CD4-positive, alpha-beta T cell (primary cell): ENCODE results near the gene PTGER3. TPM values are rescaled to one million over a fixed set of nuclear protein-coding genes. Genes with fewer than 3 reads are reported as not detected.

Source experiments
- ATAC-seq: fragments of 200-7000 bp; cut with Tn5 transposase; one replicate; pipeline ENCODE4 v1.10.0; 2022; ENCODE audit warnings: mild to moderate bottlenecking; ENCODE audit not compliant: poor library complexity
- CTCF ChIA-PET: fragments of 350-600 bp; sonication (Branson Sonifier 250); formaldehyde crosslinking; loops from one replicate; lab custom pipeline; 2021; ENCODE audit warnings: antibody characterized with exemption, inconsistent platforms; lab: Charles Lee
- POLR2A ChIA-PET: fragments of 350-600 bp; sonication (Branson Sonifier 250); formaldehyde crosslinking; loops from one replicate; lab custom pipeline; 2021; ENCODE audit warnings: antibody characterized with exemption, inconsistent platforms; lab: Charles Lee
- DNase-seq, 14 experiments: peaks; one replicate each; pipeline ENCODE4 v3.0.0-alpha.2; 2013 to 2020; ENCODE audit warnings: mixed read lengths in 2 of 14
- H3K27ac ChIP-seq, 2 donors: one replicate each; pipeline versions ENCODE4 v1.5.1 to v1.7.0; 2013; ENCODE audit warnings: low read length in 2 of 2, low read depth in 1 of 2, mild to moderate bottlenecking in 1 of 2
- H3K27me3 ChIP-seq, 2 experiments: 1 replicate in 1 of 2; 2 replicates in 1 of 2; pipeline versions ENCODE4 v1.6.1 to v1.7.0; 2013; ENCODE audit warnings: low read length in 2 of 2, control low read depth in 1 of 2, mild to moderate bottlenecking in 1 of 2, moderate library complexity in 1 of 2; ENCODE audit not compliant: insufficient read depth in 2 of 2, control insufficient read depth in 1 of 2
- H3K36me3 ChIP-seq: one replicate; pipeline ENCODE4 v1.6.1; 2013; ENCODE audit warnings: low read length, control low read depth; ENCODE audit not compliant: insufficient read depth
- H3K4me1 ChIP-seq: one replicate; pipeline ENCODE4 v1.6.1; 2013; ENCODE audit warnings: low read length, control low read depth; ENCODE audit not compliant: insufficient read depth
- H3K4me3 ChIP-seq: one replicate; pipeline ENCODE4 v1.5.1; 2013; ENCODE audit warnings: mild to moderate bottlenecking, low read length, moderate library complexity
- H3K9me3 ChIP-seq, 2 experiments: 1 replicate in 1 of 2; 2 replicates in 1 of 2; pipeline versions ENCODE4 v1.6.1 to v1.7.0; 2013; ENCODE audit warnings: low read length in 2 of 2, mild to moderate bottlenecking in 2 of 2, control low read depth in 1 of 2, moderate library complexity in 1 of 2; ENCODE audit not compliant: control insufficient read depth in 1 of 2, insufficient read depth in 1 of 2
- H3K27ac Mint-ChIP-seq: one replicate; pipeline ENCODE4 v1.8.0; 2020; ENCODE audit warnings: mixed read lengths
- H3K27me3 Mint-ChIP-seq: one replicate; pipeline ENCODE4 v1.8.0; 2021; ENCODE audit warnings: mixed read lengths
- H3K36me3 Mint-ChIP-seq: one replicate; pipeline ENCODE4 v1.8.0; 2021; ENCODE audit warnings: low read depth, mixed read lengths
- H3K4me1 Mint-ChIP-seq: one replicate; pipeline ENCODE4 v1.8.0; 2021; ENCODE audit warnings: low read depth, mixed read lengths
- H3K4me3 Mint-ChIP-seq: one replicate; pipeline ENCODE4 v1.8.0; 2020; ENCODE audit warnings: mild to moderate bottlenecking, mixed read lengths
- H3K9me3 Mint-ChIP-seq: one replicate; pipeline ENCODE4 v1.8.0; 2020; ENCODE audit warnings: mixed read lengths
- intact Hi-C, 2 experiments: fragments of 100-400 bp; cut with DNase I in 1 of 2; cut with micrococcal nuclease in 1 of 2; formaldehyde crosslinking; loops; one replicate each; pipeline versions ENCODE4 v1.15.1 to v1.9.0; 2023 to 2025; cut with DNase I, micrococcal nuclease
- microRNA-seq: library from miRNA; unstranded; fragments of <30 nt; microRNA quantifications from one replicate; pipeline ENCODE4 v1.2.0, GENCODE V29; 2021; ENCODE audit warnings: borderline microRNAs expressed, borderline replicate concordance
- total RNA-seq, 174 experiments: library from RNA in 2 of 174; stranded (reverse) in 2 of 174; gene quantifications; one replicate each; pipeline ENCODE4 v1.2.3 and lab custom pipeline; 2021 to 2026
- TF ChIP-seq, protein P1 (sequence below): fragments of 200-600 bp; IDR thresholded peaks from one replicate; pipeline ENCODE4 v1.8.0; 2022; ENCODE audit warnings: antibody characterized with exemption, mild to moderate bottlenecking

PTGER3 gene
- total RNA-seq, 2 experiments from 2014 or later = not detected

DNA sequence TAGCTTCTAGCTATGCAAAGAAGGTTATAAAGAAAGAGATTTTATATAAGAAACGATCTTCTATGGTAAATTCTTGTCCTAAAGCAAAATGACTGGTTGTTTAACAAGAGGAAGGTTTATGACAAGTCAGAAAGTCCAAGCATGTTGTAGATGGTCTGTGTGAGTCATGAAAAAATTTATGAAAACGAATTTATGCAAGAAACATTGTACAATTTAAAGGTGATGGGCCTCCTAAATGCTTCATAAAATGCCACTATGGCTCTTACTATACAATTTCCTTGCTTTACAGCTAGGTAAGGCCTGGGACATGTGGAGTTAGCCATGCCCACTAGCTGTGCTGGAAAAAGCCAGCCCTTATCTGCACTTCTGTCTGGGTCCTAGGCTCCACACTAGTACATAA is 125.4 kb downstream of the PTGER3 start:
- POLR2A ChIA-PET = no interaction called here

More for the DNA sequence above, 125.4 kb downstream of the PTGER3 start:
- Mint-ChIP-seq H3K4me3 (no peak overlapping the region), H3K36me3 (no peaks in the 10 kb centered on the region), H3K4me1 (no peaks in the 10 kb centered on the region), H3K9me3 (peaks cover 6% of the 10 kb centered on the region), H3K27me3 (no peaks in the 10 kb centered on the region), H3K27ac (no peak overlapping the region)
- ATAC-seq (no peak), DNase-seq (no peak)
- TF ChIP-seq, protein P1, sequence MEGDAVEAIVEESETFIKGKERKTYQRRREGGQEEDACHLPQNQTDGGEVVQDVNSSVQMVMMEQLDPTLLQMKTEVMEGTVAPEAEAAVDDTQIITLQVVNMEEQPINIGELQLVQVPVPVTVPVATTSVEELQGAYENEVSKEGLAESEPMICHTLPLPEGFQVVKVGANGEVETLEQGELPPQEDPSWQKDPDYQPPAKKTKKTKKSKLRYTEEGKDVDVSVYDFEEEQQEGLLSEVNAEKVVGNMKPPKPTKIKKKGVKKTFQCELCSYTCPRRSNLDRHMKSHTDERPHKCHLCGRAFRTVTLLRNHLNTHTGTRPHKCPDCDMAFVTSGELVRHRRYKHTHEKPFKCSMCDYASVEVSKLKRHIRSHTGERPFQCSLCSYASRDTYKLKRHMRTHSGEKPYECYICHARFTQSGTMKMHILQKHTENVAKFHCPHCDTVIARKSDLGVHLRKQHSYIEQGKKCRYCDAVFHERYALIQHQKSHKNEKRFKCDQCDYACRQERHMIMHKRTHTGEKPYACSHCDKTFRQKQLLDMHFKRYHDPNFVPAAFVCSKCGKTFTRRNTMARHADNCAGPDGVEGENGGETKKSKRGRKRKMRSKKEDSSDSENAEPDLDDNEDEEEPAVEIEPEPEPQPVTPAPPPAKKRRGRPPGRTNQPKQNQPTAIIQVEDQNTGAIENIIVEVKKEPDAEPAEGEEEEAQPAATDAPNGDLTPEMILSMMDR = no peak
- intact Hi-C loops = no loop called here
- Histone ChIP-seq H3K4me1 (no peaks in the 10 kb centered on the region), H3K27me3 (no peaks in the 10 kb centered on the region), H3K36me3 (no peaks in the 10 kb centered on the region), H3K4me3 (no peak overlapping the region), H3K27ac (no peak overlapping the region), H3K9me3 (peaks cover 0 to 8% of the 10 kb centered on the region in 2 experiments)
- CTCF ChIA-PET = no interaction called here

Small RNA genes within 50 kb of the gene (microRNA-seq; reads per million reads assigned to microRNA genes)
- 3,097 reads per million, percentile 92 among the genes with 10 or more reads in this experiment for gene MIR186

Other genes starting within 250 kb of the PTGER3 start
- 100 to 1,000 TPM; 102 TPM for gene ZRANB2, start 33.2 kb upstream of the PTGER3 start, total RNA-seq